GM18508 (cell line): Measurements from ENCODE around the gene FAM98C.

Experiments used
- ATAC-seq: cut with Tn5 transposase; IDR thresholded peaks from one replicate; pipeline ENCODE4 v1.9.1; 2021; ENCODE audit warnings: moderate number of reproducible peaks; ENCODE audit not compliant: insufficient read depth, unreplicated experiment

The FAM98C gene

DNA sequence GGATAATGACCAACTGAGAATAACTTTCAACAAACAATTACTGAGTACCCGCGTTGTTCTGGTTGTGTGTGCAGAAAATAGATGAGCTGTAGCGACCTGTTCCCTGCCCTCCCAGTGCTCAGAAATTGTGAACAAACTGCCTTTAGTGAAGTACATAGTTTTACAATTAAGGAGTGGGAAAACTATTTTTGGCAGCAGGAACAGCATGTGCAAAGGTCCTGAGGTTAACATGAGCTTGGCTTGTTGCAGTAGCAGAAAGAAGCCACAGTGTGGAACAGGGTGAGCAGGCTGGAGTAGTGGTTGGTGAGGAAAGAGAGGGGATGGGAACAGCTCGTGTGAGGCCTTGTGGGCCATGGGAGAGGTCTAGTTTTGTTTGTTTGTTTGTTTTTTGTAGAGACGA lies 46.6 kb downstream of the FAM98C start:
- ATAC-seq: no peak

DNA sequence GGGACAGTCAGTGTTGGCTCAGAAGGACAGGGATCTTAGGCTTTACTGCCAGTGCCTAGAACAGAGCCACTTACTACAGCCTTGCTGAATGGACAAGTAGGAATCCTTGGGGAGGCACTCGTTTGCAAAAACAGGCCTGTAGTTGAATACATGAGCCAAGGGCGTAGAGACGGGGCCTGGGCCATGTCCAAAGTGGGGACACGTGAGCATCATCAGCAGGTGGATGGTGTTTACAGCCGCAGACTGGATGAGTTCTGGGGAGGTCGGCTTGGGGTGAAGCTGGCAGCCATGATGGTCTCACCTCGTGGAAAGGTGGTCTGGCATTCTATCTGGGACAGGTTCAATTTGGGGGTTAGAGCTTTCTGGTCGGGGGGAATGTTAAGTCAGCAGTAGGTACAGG lies 48.1 kb downstream of the FAM98C start:
- ATAC-seq: no peak

DNA sequence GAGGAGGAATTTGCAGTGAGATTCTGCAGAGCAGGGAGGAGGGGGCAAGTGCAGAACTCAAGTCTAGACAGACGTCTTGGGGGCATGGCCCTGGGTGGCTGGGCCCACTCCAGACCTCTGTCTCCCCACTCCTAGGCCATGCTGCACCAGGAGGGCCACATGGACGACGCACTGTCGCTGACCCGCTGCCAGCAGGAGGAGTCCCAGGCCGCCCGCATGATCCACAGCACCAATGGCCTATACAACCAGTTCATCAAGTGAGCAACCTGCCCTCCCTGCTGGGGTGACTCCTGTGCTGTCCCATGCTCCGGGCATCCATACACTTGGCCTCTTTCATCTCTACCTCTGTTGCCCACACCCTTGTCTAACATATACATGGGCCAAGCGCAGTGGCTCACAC lies 48.7 kb downstream of the FAM98C start:
- no peak for ATAC-seq

DNA sequence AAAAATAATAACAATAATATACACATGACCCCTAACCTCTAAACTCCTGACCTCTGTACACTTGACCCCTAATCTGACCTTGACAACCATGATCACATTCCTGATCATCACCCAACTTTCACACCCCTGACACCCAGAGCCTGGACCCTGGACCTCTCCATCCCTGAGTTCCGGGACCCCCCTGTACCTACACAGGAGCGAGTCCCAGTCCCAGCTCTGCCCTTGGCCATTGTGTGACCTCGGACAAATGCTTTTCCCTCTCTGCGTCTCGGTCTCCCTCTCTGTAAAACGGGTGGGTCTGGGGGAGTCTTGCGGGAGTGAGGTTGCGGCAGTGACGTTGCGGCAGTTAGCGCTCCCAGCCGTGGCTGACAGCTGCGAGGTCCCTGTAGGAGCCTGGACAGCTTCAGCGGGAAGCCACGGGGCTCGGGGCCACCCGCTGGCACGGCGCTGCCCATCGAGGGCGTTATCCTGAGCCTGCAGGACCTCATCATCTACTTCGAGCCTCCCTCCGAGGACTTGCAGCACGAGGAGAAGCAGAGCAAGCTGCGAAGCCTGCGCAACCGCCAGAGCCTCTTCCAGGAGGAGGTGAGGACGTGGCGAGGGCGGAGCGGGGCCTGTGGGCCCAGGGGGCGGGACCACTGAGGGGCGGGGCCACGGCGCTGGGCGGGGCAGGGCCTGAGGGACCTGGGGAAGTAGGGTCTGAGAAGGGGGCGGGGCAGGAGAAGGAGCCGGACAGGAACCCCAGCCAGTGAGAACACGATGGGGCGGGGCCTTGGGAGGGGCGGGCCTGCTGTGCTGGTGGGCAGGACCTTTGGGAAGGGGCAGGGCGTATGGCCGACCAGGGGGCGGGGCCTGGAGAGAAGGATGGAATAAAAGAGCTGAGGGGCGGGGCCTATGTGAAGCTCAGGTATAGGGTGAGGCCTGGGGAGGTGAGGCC lies 49.8 kb downstream of the FAM98C start:
- no peak for ATAC-seq

DNA sequence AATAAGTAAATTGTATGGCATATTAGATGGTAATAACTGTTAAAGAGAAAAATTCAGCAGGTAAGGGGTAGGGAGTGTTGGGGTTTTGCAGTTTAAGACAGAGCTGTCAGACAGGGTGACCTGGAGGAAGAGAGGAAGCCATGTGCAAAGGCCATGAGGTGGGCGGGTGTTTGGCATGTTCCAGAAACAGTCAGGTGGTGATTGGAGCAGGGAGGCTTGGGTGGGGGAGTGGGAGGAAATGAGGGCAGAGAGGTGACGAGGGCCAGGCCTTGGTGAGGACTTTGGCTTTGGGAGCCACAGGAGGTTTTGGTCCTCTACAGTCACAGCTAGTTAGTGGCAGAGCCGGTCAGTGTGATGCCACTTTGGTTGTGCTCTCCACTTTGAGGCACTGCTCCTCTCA lies 50.7 kb downstream of the FAM98C start:
- ATAC-seq: no peak

DNA sequence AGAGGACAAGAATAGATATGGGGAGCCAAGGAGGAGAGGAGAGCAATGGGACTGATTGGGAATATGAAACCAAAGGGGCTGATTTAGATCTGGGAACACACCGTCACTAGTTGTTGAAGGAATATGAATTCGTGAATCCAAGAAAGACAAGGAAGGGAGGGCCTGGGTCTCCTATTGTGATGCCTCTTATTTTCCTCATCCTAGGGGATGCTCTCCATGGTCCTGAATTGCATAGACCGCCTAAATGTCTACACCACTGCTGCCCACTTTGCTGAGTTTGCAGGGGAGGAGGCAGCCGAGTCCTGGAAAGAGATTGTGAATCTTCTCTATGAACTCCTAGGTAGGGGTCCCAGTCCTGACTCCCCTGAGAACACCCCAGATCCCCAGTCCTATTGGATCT lies 52.1 kb downstream of the FAM98C start:
- ATAC-seq: no peak

DNA sequence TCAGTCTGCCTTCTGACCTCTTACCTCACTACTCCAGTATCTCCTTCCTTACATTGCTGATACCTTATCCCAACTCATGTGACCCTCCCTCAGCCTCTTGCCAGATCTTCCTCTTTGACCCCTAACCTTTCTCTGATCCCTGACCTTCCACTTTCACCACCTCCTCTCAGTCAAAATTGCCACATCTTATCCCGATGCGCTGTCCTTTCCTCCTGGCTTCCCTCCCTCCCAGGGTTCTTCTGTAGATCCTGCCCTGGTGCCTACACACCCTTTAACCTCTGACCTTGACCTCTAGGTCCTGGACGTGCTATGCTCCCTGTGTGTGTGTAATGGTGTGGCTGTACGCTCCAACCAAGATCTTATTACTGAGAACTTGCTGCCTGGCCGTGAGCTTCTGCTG lies 54.3 kb downstream of the FAM98C start:
- no peak for ATAC-seq

DNA sequence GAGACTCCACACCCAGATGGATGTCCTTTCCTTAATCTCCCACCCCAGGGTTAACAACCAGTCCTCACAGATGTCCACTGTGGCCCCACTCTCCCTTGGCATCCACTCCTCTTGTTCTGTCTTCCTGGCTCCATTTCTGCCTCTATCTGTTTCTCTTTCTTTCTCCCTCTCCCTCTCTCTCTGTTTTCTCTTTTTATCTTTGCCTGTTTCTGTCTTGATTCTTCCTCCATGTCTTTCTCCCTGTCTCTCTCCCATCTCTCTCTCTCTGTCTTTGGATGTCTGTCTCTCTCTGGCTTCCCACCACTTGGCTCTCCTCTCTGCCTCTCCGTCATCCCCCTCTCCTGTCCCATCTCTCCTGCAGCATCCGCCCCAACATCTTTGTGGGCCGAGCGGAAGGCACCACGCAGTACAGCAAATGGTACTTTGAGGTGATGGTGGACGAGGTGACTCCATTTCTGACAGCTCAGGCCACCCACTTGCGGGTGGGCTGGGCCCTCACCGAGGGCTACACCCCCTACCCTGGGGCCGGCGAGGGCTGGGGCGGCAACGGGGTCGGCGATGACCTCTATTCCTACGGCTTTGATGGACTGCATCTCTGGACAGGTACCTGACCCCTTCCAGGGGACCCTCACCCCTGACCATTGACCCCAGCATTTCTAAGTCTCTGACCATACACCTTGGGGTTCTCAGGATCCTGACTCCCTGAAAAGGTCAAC lies 55.0 kb downstream of the FAM98C start:
- no peak for ATAC-seq
